Measurements from ENCODE around the gene PRDM8. TPM values are rescaled to one million over a fixed set of nuclear protein-coding genes. Genes with fewer than 3 reads are reported as not detected.
"Not testable (repeated sequence)": the region's sequence is repeated elsewhere in the genome, so short reads cannot be mapped to it uniquely, and the experiment has no call there.

PRDM8 gene
- total RNA-seq, 2 donors from 2014 or later: 26.6 to 58.0 TPM

DNA sequence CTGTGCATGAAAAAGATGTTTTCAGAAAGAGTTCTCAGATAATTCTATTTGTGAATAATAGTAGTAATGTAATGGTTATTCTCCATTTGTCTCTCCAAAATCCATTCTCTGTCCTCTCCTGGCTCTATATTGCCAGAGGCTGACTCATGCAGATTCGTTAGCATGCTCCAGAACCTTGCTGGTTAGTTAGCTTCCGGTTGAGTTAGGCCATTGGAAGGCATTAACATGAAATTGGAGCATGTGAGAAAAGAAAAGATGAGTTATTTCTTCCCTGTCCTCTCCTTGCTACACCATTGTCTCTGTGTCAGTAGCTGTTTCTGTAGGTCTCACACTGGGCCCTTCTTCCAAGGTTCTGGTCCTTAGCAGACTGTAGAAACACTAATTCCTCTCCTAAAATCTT, 23.5 kb upstream of the PRDM8 start:
- H3K27ac ChIP-seq: no peak overlapping the region
- no peaks in the 10 kb centered on the region for H3K4me1 ChIP-seq (replicated peaks)
- WGBS: 86% methylated on average over 2 of the region's 2 CpGs

DNA sequence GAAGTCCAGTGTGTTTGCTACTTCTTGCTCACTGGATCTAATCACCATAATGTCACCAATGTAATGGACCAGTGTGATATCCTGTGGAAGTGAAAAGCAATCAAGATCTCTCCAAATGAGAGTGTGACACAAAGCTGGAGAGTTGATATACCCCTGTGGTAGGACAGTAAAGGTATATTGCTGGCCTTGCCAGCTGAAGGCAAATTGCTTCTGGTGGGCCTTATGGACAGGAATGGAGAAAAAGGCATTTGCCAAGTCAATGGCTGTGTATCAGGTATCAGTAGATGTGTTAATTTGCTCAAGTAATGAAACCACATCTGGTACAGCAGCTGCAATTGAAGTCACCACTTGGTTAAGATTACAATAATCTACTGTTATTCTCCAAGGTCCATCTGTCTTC, 19.5 kb upstream of the PRDM8 start:
- DNase-seq (ENCODE audit: low spot score); H3K36me3 ChIP-seq; H3K9me3 ChIP-seq; H3K27me3 ChIP-seq (replicated peaks; ENCODE audit: insufficient read depth); H3K4me3 ChIP-seq; H3K4me1 ChIP-seq (replicated peaks); intact Hi-C loops (cut with DNase I); H3K27ac ChIP-seq: not testable (repeated sequence)

More for the DNA sequence above, 23.5 kb upstream of the PRDM8 start:
- Histone ChIP-seq H3K36me3 (no peaks in the 10 kb centered on the region), H3K27me3 (replicated peaks; ENCODE audit: insufficient read depth) (no peaks in the 10 kb centered on the region), H3K9me3 (no peaks in the 10 kb centered on the region), H3K4me3 (no peak overlapping the region)
- no peak for DNase-seq (ENCODE audit: low spot score)
- TF ChIP-seq, protein P1, sequence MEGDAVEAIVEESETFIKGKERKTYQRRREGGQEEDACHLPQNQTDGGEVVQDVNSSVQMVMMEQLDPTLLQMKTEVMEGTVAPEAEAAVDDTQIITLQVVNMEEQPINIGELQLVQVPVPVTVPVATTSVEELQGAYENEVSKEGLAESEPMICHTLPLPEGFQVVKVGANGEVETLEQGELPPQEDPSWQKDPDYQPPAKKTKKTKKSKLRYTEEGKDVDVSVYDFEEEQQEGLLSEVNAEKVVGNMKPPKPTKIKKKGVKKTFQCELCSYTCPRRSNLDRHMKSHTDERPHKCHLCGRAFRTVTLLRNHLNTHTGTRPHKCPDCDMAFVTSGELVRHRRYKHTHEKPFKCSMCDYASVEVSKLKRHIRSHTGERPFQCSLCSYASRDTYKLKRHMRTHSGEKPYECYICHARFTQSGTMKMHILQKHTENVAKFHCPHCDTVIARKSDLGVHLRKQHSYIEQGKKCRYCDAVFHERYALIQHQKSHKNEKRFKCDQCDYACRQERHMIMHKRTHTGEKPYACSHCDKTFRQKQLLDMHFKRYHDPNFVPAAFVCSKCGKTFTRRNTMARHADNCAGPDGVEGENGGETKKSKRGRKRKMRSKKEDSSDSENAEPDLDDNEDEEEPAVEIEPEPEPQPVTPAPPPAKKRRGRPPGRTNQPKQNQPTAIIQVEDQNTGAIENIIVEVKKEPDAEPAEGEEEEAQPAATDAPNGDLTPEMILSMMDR (IDR thresholded peaks at IDR 0.05): no peak
- no peak for TF ChIP-seq POLR2A (IDR thresholded peaks at IDR 0.05)
- TF ChIP-seq POLR2AphosphoS5 (IDR thresholded peaks at IDR 0.05): no peak
- intact Hi-C loops (cut with DNase I): no loop called here

DNA sequence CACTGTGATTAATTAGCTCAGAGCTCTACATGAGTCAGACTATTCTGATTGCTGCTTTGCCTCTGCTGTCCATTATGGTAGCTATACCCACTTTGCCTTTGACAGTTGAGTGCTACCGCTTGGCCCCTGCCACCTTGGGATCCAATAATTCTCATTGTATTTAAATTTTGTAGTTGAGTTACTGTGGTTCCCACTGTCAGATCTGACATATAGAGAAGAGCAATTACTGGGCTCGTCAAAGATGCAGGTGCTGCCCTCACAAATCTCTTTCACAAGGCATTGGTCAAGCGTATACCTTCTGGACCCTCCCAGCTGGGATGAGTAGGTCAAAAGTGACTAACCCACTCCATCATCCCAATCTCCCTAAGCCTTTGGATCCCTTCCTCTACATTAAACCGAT, 18.3 kb upstream of the PRDM8 start:
- Histone ChIP-seq H3K4me1 (replicated peaks) (no peaks in the 10 kb centered on the region), H3K4me3 (no peak overlapping the region), H3K27ac (no peak overlapping the region), H3K36me3 (no peaks in the 10 kb centered on the region), H3K9me3 (no peaks in the 10 kb centered on the region), H3K27me3 (replicated peaks; ENCODE audit: insufficient read depth) (no peaks in the 10 kb centered on the region)
- TF ChIP-seq POLR2AphosphoS5 (IDR thresholded peaks at IDR 0.05) (no peak), POLR2A (IDR thresholded peaks at IDR 0.05) (no peak)
- TF ChIP-seq, protein P1 (IDR thresholded peaks at IDR 0.05): no peak
- DNase-seq (ENCODE audit: low spot score): no peak
- 95% methylated on average over 4 of the region's 4 CpGs for WGBS
- intact Hi-C loops (cut with DNase I): no loop called here

DNA sequence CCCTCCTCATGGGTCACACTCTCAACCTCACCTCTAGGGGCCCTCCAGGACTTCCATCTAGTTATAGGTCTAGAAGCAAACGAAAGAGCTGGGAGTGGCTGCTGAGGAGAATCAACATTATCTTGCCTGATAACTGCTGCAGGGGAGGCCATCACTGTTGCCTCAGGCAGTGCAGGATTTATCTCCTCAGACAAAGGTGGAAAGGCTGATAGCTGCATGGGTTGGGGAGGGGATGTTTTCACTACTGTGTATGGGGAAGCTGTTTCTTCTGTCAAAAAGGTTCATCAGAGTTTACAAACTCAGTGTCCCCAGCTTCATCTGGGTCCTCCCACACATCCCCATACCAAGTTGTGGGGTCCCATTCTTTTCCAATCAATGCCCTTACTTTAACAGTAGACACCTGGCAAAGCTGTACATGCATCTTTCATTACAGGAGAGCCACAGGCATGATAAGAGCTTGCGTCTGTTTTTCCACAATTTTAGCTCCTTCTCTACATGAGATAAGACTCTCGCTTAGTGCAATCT, 17.6 kb upstream of the PRDM8 start:
- H3K4me1 ChIP-seq (replicated peaks): no peaks in the 10 kb centered on the region
- H3K4me3 ChIP-seq: no peak overlapping the region
- no peaks in the 10 kb centered on the region for H3K27me3 ChIP-seq (replicated peaks; ENCODE audit: insufficient read depth)
- no peak for DNase-seq (ENCODE audit: low spot score)
- TF ChIP-seq POLR2A (IDR thresholded peaks at IDR 0.05) (no peak), POLR2AphosphoS5 (IDR thresholded peaks at IDR 0.05) (no peak)
- TF ChIP-seq, protein P1 (IDR thresholded peaks at IDR 0.05): no peak
- H3K27ac ChIP-seq: no peak overlapping the region
- no peaks in the 10 kb centered on the region for H3K36me3 ChIP-seq
- 90% methylated on average over 3 of the region's 3 CpGs for WGBS
- intact Hi-C loops (cut with DNase I): loop anchor here (5.0 to 10.0 kb wide), 5 partner anchors 107 to 1225 kb away; partner anchors contain the start of gene ANTXR2
- H3K9me3 ChIP-seq: no peaks in the 10 kb centered on the region

DNA sequence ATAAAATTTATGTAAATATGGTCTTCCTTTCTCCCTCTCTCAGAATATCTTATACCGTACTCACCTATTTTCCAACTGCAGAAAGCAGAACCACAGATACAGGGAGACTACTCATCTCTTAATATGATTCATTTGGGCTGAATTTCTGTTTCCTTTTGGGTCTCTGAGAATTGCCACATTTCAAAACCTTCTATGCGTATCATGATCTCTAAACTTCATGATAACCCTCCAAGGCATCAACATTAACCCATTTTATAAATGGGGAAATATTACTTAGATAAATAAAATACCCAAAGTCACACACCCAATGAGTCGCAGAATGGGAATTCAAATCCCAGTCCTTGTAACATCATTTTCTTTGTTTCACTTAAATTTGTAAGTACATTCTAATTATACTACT, 16.6 kb upstream of the PRDM8 start:
- TF ChIP-seq, protein P1 (IDR thresholded peaks at IDR 0.05): no peak
- intact Hi-C loops (cut with DNase I): loop anchor here (5.0 to 10.0 kb wide), 5 partner anchors 108 to 1226 kb away; partner anchors contain the start of gene ANTXR2
- no peaks in the 10 kb centered on the region for H3K4me1 ChIP-seq (replicated peaks)
- no peaks in the 10 kb centered on the region for H3K27me3 ChIP-seq (replicated peaks; ENCODE audit: insufficient read depth)
- DNase-seq (ENCODE audit: low spot score): no peak
- H3K27ac ChIP-seq: no peak overlapping the region
- no peaks in the 10 kb centered on the region for H3K9me3 ChIP-seq
- whole genome bisulfite sequencing: 74% methylated on average over 3 of the region's 3 CpGs
- no peak overlapping the region for H3K4me3 ChIP-seq
- no peaks in the 10 kb centered on the region for H3K36me3 ChIP-seq

All from prostate gland (tissue), 2 donors.